Measurements from ENCODE around the gene MPL. TPM values are rescaled to one million over a fixed set of nuclear protein-coding genes. Genes with fewer than 3 reads are reported as not detected.

Gene MPL
- total and polyA plus RNA-seq, 2 of the 13 experiments (the other 11 are each of a cell fraction or from before 2014, with no cell fraction given), result not detected

GRCh38 chr1:43317817-43318471, 19.7 kb upstream of the MPL start:
- peaks cover 7 to 30% of the 10 kb centered on the region in 2 experiments for H3K27me3 ChIP-seq (ENCODE audit: control insufficient read depth in 1 of 2, insufficient read depth in 2 of 2, low read length in 2 of 2)
- no peak overlapping the region for H3K27ac ChIP-seq (ENCODE audit: extremely low read length, insufficient read depth, low read length)
- no peak overlapping the region for H3K4me3 ChIP-seq (replicated peaks in 1 of 3; ENCODE audit: insufficient read depth in 1 of 3, low read depth in 2 of 3, low read length in 3 of 3)
- POLR2A ChIA-PET, result no interaction called here
- TF ChIP-seq DPF2 (CRISPR knock-in tag; IDR thresholded peaks at IDR 0.05; ENCODE audit: borderline replicate concordance, low read depth) (no peak), ATF6 (CRISPR knock-in tag; conservative IDR thresholded peaks at IDR 0.05) (no peak), ZNF850 (CRISPR knock-in tag; conservative IDR thresholded peaks at IDR 0.05) (no peak), ZNF652 (CRISPR knock-in tag; IDR thresholded peaks at IDR 0.05; ENCODE audit: borderline replicate concordance, low read depth) (no peak), RBFOX2 (IDR thresholded peaks at IDR 0.05; ENCODE audit: low read depth, low read length) (no peak), MXI1 (IDR thresholded peaks at IDR 0.05; ENCODE audit: borderline replicate concordance, low read depth, low read length) (no peak), ZNF781 (CRISPR knock-in tag; IDR thresholded peaks at IDR 0.05; ENCODE audit: borderline replicate concordance, not compliant biosample characterization) (no peak), IRX3 (CRISPR knock-in tag; IDR thresholded peaks at IDR 0.05; ENCODE audit: borderline replicate concordance, low read depth) (no peak), ZNF678 (CRISPR knock-in tag; IDR thresholded peaks at IDR 0.05) (no peak), ZBTB37 (CRISPR knock-in tag; IDR thresholded peaks at IDR 0.05) (no peak), JUND (CRISPR knock-in tag; IDR thresholded peaks at IDR 0.05) (no peak), CSRNP2 (CRISPR knock-in tag; conservative IDR thresholded peaks at IDR 0.05; ENCODE audit: low read depth) (no peak), ZNF644 (CRISPR knock-in tag; IDR thresholded peaks at IDR 0.05; ENCODE audit: low read depth) (no peak), TARDBP (CRISPR knock-in tag; IDR thresholded peaks at IDR 0.05) (no peak), POLR2A (IDR thresholded peaks at IDR 0.05; ENCODE audit: insufficient read depth in 1 of 2, low read depth in 2 of 2, low read length in 2 of 2) (no peak)
- in situ Hi-C loops (cut with HindIII; ENCODE audit: extremely low pct_ligation_motif_present, low pct_unique_long_range_greater_than_20kb), result no loop called here
- FAIRE-seq (no peak), ATAC-seq (no peak), DNase-seq (ENCODE audit: low spot score) (no peak)
- H2AFZ ChIP-seq (ENCODE audit: low read length), result no peak overlapping the region
- no peak overlapping the region for H3K4me2 ChIP-seq (ENCODE audit: low read depth, low read length)
- peaks cover 25% of the 10 kb centered on the region for H3K4me1 ChIP-seq (ENCODE audit: insufficient read depth, low read length)
- no peaks in the 10 kb centered on the region for H3K36me3 ChIP-seq (replicated peaks in 1 of 2; ENCODE audit: control insufficient read depth in 1 of 2, insufficient read depth in 2 of 2, low read length in 2 of 2)
- no peak overlapping the region for H3K9ac ChIP-seq (ENCODE audit: insufficient read depth, low read depth, low read length)
- H3K79me2 ChIP-seq (ENCODE audit: insufficient read depth, low read length), result no peaks in the 10 kb centered on the region
- WGBS (ENCODE audit: low lambda C conversion rate), result 43% methylated on average over 11 of the region's 15 CpGs
- H4K20me1 ChIP-seq (ENCODE audit: insufficient read depth, low read length), result no peaks in the 10 kb centered on the region
- BruUV-seq (replicated peaks), result no TSS peak
- intact Hi-C loops (cut with micrococcal nuclease; ENCODE audit: unreplicated experiment), result no loop called here
- CTCF ChIA-PET (ENCODE audit: low intra/inter-chr PET ratio, low total read pairs), result no interaction called here
- no peaks in the 10 kb centered on the region for H3K9me3 ChIP-seq (ENCODE audit: low read length)

Measured in HepG2 (cell line).